ENCODE data around the gene SRXN1.

DNA sequence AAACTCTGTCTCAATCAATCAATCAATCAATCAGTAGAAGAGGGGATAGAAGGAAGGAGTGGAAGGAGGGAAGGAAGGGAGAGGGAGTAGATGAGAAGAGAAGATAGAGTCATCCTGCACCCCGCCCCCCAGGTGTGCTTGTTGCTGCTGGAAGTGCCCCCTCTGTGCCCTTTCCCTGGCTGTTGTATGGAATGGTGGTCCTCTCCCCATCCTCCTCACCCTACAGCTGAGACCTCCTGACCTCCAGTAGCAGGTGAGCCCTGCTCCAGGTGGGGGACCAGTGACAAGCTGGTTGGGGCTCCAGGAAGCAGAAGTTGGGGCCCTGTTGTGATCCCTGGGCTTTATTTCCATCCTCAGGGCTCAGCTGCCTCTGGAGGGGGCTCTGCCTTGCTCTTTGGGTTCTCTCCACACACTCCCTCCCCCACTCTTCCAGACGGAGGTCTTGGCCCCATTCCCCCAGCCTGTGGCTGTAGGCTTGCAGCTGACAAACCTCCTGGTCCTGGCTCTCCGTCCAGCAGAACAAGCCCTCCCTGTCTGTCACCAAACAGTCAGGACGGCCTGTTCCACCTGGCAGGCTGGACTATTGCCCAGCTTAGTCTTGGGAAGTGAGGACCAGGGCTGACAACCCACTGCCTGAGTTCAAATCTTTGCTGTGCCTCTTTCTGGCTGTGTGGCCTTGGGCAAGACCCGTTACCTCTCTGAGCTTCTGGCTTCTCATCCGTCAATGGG, 48.6 kb upstream of the SRXN1 start:
- TF ChIP-seq, protein P1, sequence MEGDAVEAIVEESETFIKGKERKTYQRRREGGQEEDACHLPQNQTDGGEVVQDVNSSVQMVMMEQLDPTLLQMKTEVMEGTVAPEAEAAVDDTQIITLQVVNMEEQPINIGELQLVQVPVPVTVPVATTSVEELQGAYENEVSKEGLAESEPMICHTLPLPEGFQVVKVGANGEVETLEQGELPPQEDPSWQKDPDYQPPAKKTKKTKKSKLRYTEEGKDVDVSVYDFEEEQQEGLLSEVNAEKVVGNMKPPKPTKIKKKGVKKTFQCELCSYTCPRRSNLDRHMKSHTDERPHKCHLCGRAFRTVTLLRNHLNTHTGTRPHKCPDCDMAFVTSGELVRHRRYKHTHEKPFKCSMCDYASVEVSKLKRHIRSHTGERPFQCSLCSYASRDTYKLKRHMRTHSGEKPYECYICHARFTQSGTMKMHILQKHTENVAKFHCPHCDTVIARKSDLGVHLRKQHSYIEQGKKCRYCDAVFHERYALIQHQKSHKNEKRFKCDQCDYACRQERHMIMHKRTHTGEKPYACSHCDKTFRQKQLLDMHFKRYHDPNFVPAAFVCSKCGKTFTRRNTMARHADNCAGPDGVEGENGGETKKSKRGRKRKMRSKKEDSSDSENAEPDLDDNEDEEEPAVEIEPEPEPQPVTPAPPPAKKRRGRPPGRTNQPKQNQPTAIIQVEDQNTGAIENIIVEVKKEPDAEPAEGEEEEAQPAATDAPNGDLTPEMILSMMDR (IDR thresholded peaks at IDR 0.05) = no peak
- no peak for TF ChIP-seq POLR2A (IDR thresholded peaks at IDR 0.05)
